Activated gamma-delta T cell treated with Interleukin-2 at 50 U/mL for 16 hours (primary cell): Measurements from ENCODE around the gene NFASC.

ENCODE experiments used
- DNase-seq: peaks from one replicate; pipeline ENCODE4 v3.0.0-alpha.2; 2020

Gene NFASC

DNA sequence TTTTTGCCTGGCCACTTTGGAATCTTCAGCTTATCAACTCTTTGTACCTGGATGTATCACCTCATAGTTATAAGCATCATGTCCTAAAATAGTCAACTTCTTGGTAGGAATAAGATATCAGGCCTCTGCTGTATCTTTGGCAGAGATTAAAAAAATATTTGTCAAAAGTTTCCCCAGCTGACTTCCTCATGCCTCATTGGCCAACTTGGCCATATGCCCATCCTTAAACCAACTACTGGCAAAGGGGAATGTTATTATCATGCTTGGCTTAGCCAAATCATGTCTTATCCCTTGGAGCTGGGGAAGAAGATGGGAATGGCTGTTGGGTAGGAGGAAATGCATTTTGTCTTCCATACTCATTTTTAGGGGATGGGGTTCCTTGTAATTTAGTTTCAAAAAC, 23.4 kb downstream of the NFASC start:
- DNase-seq, result no peak

DNA sequence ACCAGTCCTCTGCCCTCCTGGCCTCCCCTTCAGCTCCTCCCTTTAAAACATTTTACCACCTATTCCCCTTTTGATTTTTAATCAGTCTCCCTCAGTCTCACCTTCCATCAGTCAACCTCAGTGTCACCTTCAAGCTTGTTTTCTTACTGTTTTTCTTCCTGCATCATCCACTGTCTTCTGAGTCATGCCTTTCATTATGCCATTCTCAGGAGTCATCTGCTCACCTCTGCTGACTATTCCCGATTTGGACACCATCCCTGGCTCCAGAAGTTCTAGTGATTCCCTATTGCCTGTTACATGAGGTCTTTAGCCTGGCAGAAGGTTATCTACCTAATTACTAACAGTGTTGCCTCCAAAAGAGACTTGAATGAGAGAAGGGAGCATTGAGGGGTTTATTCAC, 23.9 kb downstream of the NFASC start:
- DNase-seq, result no peak

GRCh38 chr1:204896023-204896422, 25.4 kb downstream of the NFASC start:
- no peak for DNase-seq

DNA sequence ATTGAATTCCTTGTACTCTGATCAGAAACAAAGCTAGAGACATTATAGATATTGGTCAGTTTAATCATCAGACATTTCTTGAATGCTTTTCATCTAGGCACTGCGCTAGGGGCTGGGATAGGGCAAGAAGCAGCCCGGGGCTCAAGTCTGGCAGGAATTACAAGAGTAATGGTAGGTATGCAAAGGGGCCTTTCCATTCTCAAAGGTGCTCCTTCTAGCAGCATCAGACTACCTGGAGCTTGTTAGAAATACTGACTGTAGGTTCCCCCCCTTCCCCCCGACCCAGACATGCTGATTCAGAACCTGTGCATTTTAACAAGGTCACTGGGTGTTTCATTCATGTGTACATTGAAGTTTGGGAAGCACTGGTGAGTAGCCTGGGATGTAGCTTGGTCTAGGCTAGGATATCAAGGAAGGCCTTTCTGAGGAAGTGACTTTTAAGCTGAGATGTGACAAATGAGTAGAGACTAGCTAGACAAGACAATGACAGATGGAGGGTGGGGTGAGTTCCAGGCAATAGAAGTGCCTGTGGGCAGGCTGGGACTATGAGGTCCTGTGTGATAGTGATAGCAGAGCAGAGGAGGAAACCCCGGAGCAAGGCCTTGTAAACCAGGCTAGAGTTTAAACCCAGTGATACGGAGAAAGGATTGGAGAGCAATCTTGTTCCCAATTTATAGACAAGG, 26.3 kb downstream of the NFASC start:
- DNase-seq, result no peak

- DNase-seq, result no peak
Observed at GRCh38 chr1:204900721-204901120, 30.1 kb downstream of the NFASC start.

GRCh38 chr1:204902671-204903070, 32.0 kb downstream of the NFASC start:
- DNase-seq, result no peak

GRCh38 chr1:204904228-204904810, 33.7 kb downstream of the NFASC start:
- no peak for DNase-seq

DNA sequence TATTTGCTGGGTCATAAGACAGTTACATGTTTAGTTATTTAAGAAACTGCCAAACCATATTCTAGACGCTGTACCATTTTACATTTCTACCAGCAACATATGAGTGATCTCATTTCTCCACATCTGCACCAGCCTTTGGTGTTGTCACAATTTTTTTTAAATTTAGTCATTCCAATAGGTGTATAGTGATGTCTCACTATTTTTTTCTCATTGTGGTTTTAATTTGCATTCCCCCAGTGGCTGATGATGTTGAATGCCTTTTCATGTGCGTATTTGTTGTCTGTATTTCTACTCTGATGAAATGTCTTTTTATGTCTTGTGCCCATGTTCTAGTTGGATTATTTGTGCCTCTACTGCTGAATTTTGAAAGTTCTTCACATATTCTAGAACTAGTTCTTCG, 38.4 kb downstream of the NFASC start:
- no peak for DNase-seq

- DNase-seq, result no peak
Observed at GRCh38 chr1:204915861-204916495, 45.3 kb downstream of the NFASC start.

DNA sequence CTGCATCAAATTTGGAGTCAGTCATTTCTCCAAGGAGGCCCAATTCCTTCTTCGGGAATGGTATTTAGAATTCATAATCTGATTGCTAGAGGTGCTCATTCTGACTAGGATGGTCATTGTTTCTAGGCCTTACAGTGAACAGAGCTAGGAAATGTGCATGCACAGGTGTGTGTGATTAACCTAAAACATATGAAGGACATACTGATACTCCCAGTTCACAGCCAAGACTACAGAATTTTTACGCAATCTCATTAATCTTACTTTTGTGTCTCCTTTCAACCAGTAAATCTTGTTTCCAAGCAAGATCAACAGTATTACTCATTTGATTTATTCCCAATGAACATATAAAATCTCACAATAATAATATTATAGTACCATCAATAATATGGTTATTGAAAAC, 47.1 kb downstream of the NFASC start:
- DNase-seq, result no peak

- DNase-seq, result no peak
Observed at GRCh38 chr1:204920511-204920910, 49.8 kb downstream of the NFASC start.

DNA sequence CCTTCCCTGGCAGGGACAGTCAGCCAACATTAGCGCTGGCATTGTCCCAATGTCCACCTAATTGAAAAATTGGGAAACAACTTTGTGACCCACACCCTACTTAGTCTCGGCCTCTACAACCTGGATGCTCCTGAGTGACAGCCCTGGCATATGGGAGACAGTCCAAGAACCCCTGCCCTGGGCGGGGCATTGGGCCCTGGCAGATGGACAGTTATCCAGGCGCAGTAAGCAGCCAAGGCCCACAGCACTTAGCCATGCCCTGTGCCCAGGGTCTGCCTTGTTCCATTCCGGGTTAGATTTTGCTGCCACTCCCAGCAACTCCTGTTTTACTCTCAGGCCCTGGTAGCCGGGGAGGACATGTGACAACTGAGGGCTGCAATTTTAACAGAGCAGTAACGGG, 50.3 kb downstream of the NFASC start:
- DNase-seq, result no peak

- no peak for DNase-seq
Observed at GRCh38 chr1:204921855-204922516, 51.3 kb downstream of the NFASC start.

DNA sequence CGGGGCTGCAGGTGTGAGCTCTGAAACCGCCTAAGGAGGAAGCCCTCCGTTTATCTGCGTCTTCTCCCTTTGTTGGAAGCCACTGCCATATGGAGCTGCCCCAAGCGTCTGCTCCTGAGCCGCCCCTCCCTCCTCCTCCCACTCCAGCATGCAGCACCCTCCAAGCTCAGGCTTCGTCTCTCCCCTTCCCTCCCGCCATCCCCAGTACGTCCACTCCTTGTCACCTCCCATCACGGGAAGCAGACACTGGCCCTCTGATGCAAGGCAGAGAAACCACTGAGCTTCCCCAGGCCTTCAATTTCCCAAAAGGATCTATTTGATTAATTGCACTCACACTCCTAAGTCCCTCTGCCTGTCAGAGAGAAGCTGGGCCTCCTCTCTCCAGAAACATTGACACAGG, 52.5 kb downstream of the NFASC start:
- no peak for DNase-seq

DNA sequence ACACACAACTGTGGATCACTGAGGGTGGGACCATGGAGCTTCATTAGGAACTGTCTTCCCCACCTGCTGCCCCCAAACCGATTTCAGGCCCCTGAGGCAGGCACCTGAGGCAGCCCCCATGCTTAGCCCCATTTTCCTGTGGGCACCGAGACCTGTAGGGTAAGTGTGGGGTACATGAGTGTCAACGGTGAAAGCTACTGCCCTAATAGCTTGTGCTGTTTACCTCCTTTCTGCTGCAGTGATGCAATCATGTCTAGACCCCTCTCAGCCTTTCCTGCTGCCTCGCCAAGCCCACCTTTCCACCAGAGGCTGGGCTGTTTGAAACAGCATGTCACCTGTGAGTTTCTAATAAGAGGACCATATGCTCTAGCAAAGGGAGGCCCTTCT, 53.0 kb downstream of the NFASC start:
- DNase-seq, result no peak

DNA sequence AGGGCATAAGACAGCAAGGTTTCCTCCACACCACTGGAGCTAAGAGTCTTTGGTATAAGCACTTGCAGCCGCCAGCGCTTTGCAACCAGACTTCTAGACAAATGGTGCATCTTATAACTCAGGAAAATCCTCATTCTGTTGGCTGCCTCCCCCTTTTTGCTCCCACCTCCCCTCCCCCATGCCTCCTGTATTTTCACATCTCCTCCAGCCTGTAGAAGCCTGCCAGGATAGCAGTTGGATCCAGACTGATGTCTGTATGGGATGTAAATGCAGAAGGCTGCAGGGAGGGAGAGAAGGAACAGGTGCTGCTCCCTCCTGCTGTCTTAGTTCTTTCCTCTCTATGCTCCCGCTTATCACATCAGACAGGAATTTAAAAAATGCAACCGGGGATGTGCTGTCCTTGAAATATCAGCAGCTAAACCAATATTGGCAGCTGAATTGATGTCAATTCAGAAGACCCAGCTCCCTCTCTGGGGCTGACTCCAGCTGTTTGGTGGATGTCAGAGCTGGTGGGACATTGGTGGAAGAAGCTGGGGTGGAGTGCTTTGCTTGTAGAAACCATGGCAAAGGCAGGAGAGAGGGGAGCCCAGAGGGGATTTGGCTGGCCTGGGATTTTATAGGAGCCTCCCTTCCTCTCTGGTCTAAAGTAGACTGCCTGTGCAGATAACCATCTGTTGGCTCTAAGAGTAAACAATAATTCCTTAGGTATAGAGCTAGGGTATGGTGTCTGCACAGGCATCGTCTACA, 53.5 kb downstream of the NFASC start:
- no peak for DNase-seq

DNA sequence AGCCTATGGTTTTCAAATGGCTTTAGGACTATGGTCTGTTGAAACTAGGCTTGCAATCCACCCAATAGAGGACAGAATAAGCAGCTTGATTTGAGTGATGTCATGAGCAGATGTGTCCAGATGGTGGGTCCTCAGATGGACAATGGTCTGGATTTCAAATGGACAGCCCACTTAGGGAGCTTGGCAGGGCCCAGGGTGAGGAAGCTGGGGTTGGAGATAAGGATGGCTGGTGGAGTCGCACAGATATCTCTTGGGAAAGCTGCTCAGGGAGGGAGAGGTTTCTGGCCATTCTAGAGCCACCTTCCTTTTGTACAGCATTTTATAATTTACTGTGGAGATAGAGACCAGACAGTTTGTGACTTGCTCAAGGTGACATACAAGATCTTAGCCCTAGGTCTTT, 55.0 kb downstream of the NFASC start:
- DNase-seq, result no peak

- no peak for DNase-seq
Observed at GRCh38 chr1:204927673-204928641, 57.3 kb downstream of the NFASC start.

DNA sequence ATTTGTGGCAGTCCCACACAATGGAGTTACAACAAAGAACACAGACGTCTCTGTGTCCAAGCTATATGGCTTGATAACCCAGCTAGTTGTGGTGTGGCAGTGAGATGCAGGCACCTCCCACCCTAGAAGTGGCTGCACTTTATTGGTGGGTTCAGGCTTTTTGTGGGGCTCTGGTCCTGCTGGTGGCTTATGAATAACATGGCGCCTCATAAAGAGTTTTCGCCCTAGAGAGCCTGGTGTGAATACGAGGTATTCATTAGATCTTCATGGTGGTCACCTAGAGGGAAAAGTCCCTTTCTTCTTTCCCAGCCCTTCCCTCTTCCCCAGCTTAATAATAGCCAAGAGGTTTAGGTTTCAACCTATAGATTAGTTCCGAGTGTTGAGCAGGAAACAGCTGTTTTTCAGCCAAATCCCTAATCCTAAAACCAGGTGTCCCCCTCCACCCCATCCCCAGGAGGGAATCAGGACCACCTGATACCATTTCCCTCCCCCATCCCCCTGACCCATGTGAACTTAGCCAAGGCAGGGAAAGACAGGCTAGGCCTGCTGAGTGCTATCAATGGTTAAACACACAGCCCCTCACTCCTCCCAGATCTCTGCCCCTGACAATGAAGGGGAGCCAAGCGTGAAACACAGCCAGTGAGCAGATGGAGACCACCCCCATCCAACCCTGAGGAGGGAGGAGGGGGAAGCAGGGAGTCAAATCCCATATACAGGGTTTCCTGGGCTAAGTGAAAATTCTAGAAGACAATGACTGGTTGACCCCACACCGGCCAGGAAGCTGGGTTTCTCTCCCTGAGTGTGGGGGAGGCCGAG, 58.2 kb downstream of the NFASC start:
- DNase-seq, result no peak

DNA sequence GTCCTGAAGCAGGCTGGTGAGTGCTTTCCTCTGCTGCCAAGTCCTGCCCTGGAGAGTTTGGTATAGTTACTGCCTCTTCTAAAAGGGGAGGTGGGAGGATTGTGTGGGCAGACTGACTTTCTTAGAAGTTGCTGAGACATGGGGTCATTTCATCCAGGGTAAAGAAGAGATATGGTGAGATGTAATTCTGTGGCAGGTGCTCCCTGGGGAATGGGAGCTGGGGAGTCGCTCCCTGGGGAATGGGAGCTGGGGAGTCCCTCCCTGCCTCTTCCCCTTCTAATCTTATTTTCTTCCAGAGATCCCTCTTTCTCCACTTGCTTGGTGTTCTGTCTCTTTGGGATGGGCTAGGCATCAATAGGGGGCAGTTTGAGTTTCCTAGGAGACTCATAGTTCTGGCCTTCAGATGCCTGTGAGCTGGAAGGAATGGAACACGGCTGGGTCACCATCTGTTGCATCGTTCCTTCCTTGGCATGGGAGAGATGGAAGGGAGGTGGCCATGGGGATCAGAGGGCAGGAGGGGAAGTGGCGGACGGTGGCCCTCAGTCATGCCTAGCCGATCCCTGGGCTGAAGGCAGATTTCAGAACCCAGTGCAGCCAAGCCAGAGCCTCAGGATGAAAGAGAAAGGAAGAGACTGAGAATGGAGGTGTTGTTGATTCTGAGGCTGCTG, 59.0 kb downstream of the NFASC start:
- no peak for DNase-seq

- DNase-seq, result no peak
Observed at GRCh38 chr1:204930155-204930523, 59.5 kb downstream of the NFASC start.
